HEK293 (cell line): ENCODE data around the gene ATP1A3.

Source experiments
- CTCF ChIA-PET: fragments of 350-600 bp; formaldehyde crosslinking; extraction: SDS; loops from one replicate; lab custom pipeline; 2021; ENCODE audit warnings: antibody characterized with exemption; lab: Yijun Ruan, JAX
- POLR2A ChIA-PET: fragments of 300-600 bp; formaldehyde crosslinking; extraction: SDS; loops from one replicate; lab custom pipeline; 2020; ENCODE audit warnings: antibody characterized with exemption, inconsistent platforms; lab: Yijun Ruan, JAX
- H3K27ac ChIP-seq: fragments of 200-500 bp; sonication (Bioruptor generic); 2 replicates; pipeline ENCODE4 v1.5.1; 2014; ENCODE audit warnings: low read depth, low read length, control low read depth, inconsistent platforms; ENCODE audit errors: extremely low read depth
- H3K36me3 ChIP-seq, 2 experiments: fragments of 200-500 bp in 1 of 2; sonication (Bioruptor generic) in 1 of 2; 1 replicate in 1 of 2; 2 replicates in 1 of 2; pipeline ENCODE4 v1.5.1; 2014 to 2017; ENCODE audit warnings: inconsistent platforms in 2 of 2, low read length in 2 of 2; ENCODE audit not compliant: control insufficient read depth in 2 of 2, insufficient read depth in 1 of 2
- H3K4me1 ChIP-seq: fragments of 200-500 bp; sonication (Bioruptor generic); 2 replicates; pipeline ENCODE4 v1.5.1; 2014; ENCODE audit warnings: mild to moderate bottlenecking, low read length, inconsistent platforms; ENCODE audit not compliant: control insufficient read depth, insufficient read depth
- H3K4me3 ChIP-seq: 2 replicates; pipeline ENCODE4 v1.5.1; 2011; ENCODE audit warnings: low read depth, mild to moderate bottlenecking, control low read depth, low read length, moderate library complexity
- H3K9me3 ChIP-seq: fragments of 200-500 bp; sonication (Bioruptor generic); 2 replicates; pipeline ENCODE4 v1.5.1; 2014; ENCODE audit warnings: low read depth, low read length, inconsistent platforms; ENCODE audit not compliant: control insufficient read depth, insufficient read depth
- BCL11A ChIP-seq: fragments of 450-650 bp; formaldehyde crosslinking; IDR thresholded peaks from 2 replicates; pipeline ENCODE4 v1.5.1; 2016; ENCODE audit warnings: low read depth, missing biosample characterization, missing genetic modification characterization
- BCL6B ChIP-seq: fragments of 450-650 bp; formaldehyde crosslinking; IDR thresholded peaks from 2 replicates; pipeline ENCODE4 v1.5.1; 2017; ENCODE audit warnings: missing biosample characterization, missing genetic modification characterization
- EGR2 ChIP-seq: fragments of 450-650 bp; formaldehyde crosslinking; IDR thresholded peaks from 2 replicates; pipeline ENCODE4 v1.5.1; 2016; ENCODE audit warnings: low read depth, missing biosample characterization, missing genetic modification characterization
- PRDM4 ChIP-seq: fragments of 450-650 bp; formaldehyde crosslinking; IDR thresholded peaks from 2 replicates; pipeline ENCODE4 v1.5.1; 2017; ENCODE audit warnings: missing biosample characterization, missing genetic modification characterization
- REPIN1 ChIP-seq: fragments of 450-650 bp; formaldehyde crosslinking; IDR thresholded peaks from 2 replicates; pipeline ENCODE4 v1.5.1; 2017; ENCODE audit warnings: missing biosample characterization, missing genetic modification characterization, low read depth
- SETDB1 ChIP-seq: IDR thresholded peaks from one replicate; pipeline ENCODE4 v1.6.1; 2017; ENCODE audit warnings: mild to moderate bottlenecking, low read length, moderate library complexity, mixed read lengths; ENCODE audit not compliant: insufficient read length
- ZBTB1 ChIP-seq: fragments of 450-650 bp; formaldehyde crosslinking; IDR thresholded peaks from 2 replicates; pipeline ENCODE4 v1.5.1; 2016; ENCODE audit warnings: missing biosample characterization, missing genetic modification characterization
- ZBTB17 ChIP-seq: fragments of 450-650 bp; formaldehyde crosslinking; IDR thresholded peaks from 2 replicates; pipeline ENCODE4 v1.5.1; 2016; ENCODE audit warnings: missing biosample characterization, missing genetic modification characterization
- ZBTB7A ChIP-seq: fragments of 450-650 bp; formaldehyde crosslinking; IDR thresholded peaks from 2 replicates; pipeline ENCODE4 v1.5.1; 2016; ENCODE audit warnings: low read depth, missing biosample characterization, missing genetic modification characterization
- ZNF10 ChIP-seq: fragments of 450-650 bp; formaldehyde crosslinking; IDR thresholded peaks from 2 replicates; pipeline ENCODE4 v1.5.1; 2017; ENCODE audit warnings: missing biosample characterization, missing genetic modification characterization
- ZNF148 ChIP-seq: fragments of 450-650 bp; formaldehyde crosslinking; IDR thresholded peaks from 2 replicates; pipeline ENCODE4 v1.5.0; 2017; ENCODE audit warnings: missing biosample characterization, missing genetic modification characterization, borderline replicate concordance
- ZNF169 ChIP-seq: fragments of 450-650 bp; formaldehyde crosslinking; IDR thresholded peaks from 2 replicates; pipeline ENCODE4 v1.5.1; 2016; ENCODE audit warnings: missing biosample characterization, missing genetic modification characterization
- ZNF174 ChIP-seq: fragments of 450-650 bp; formaldehyde crosslinking; IDR thresholded peaks from 2 replicates; pipeline ENCODE4 v1.5.0; 2017; ENCODE audit warnings: missing biosample characterization, mild to moderate bottlenecking, missing genetic modification characterization
- ZNF19 ChIP-seq: fragments of 450-650 bp; formaldehyde crosslinking; IDR thresholded peaks from 2 replicates; pipeline ENCODE4; 2016; ENCODE audit warnings: missing biosample characterization, missing genetic modification characterization, low read depth
- ZNF2 ChIP-seq: fragments of 450-650 bp; formaldehyde crosslinking; IDR thresholded peaks from 2 replicates; pipeline ENCODE4 v1.5.1; 2016; ENCODE audit warnings: missing biosample characterization, missing genetic modification characterization
- ZNF214 ChIP-seq: fragments of 450-650 bp; formaldehyde crosslinking; IDR thresholded peaks from 2 replicates; pipeline ENCODE4 v1.5.1; 2017; ENCODE audit warnings: missing biosample characterization, mild to moderate bottlenecking, missing genetic modification characterization, borderline replicate concordance
- ZNF23 ChIP-seq: fragments of 450-650 bp; formaldehyde crosslinking; IDR thresholded peaks from 2 replicates; pipeline ENCODE4 v1.5.1; 2016; ENCODE audit warnings: missing biosample characterization, missing genetic modification characterization, borderline replicate concordance
- ZNF266 ChIP-seq: fragments of 450-650 bp; formaldehyde crosslinking; IDR thresholded peaks from 2 replicates; pipeline ENCODE4 v1.5.1; 2016; ENCODE audit warnings: missing biosample characterization, missing genetic modification characterization, low read depth
- ZNF404 ChIP-seq: fragments of 450-650 bp; formaldehyde crosslinking; IDR thresholded peaks from 2 replicates; pipeline ENCODE4 v1.5.1; 2017; ENCODE audit warnings: missing biosample characterization, missing genetic modification characterization
- ZNF416 ChIP-seq: fragments of 450-650 bp; formaldehyde crosslinking; IDR thresholded peaks from 2 replicates; pipeline ENCODE4 v1.5.1; 2016; ENCODE audit warnings: missing biosample characterization, missing genetic modification characterization
- ZNF423 ChIP-seq: fragments of 450-650 bp; formaldehyde crosslinking; IDR thresholded peaks from 2 replicates; pipeline ENCODE4 v1.5.1; 2016; ENCODE audit warnings: missing biosample characterization, missing genetic modification characterization
- ZNF433 ChIP-seq: fragments of 450-650 bp; formaldehyde crosslinking; IDR thresholded peaks from 2 replicates; pipeline ENCODE4 v1.5.1; 2016; ENCODE audit warnings: missing biosample characterization, missing genetic modification characterization, low read depth
- ZNF548 ChIP-seq: fragments of 450-650 bp; formaldehyde crosslinking; IDR thresholded peaks from 2 replicates; pipeline ENCODE4 v1.5.1; 2016; ENCODE audit warnings: missing biosample characterization, missing genetic modification characterization
- ZNF623 ChIP-seq: fragments of 450-650 bp; formaldehyde crosslinking; IDR thresholded peaks from 2 replicates; pipeline ENCODE4 v1.5.1; 2016; ENCODE audit warnings: missing biosample characterization, missing genetic modification characterization
- ZNF626 ChIP-seq: fragments of 450-650 bp; sonication (Bioruptor Pico); formaldehyde crosslinking; IDR thresholded peaks from 2 replicates; pipeline ENCODE4 v1.5.1; 2018; ENCODE audit warnings: missing biosample characterization, missing genetic modification characterization, inconsistent platforms
- ZNF639 ChIP-seq: fragments of 450-650 bp; formaldehyde crosslinking; IDR thresholded peaks from 2 replicates; pipeline ENCODE4 v1.5.1; 2016; ENCODE audit warnings: missing biosample characterization, missing genetic modification characterization
- ZNF701 ChIP-seq: fragments of 450-650 bp; formaldehyde crosslinking; IDR thresholded peaks from 2 replicates; pipeline ENCODE4 v1.5.1; 2016; ENCODE audit warnings: missing biosample characterization, missing genetic modification characterization
- ZNF785 ChIP-seq: fragments of 450-650 bp; formaldehyde crosslinking; IDR thresholded peaks from 2 replicates; pipeline ENCODE4 v1.5.1; 2016; ENCODE audit warnings: missing biosample characterization, missing genetic modification characterization
- ZNF791 ChIP-seq: fragments of 450-650 bp; formaldehyde crosslinking; IDR thresholded peaks from 2 replicates; pipeline ENCODE4 v1.5.1; 2016; ENCODE audit warnings: missing biosample characterization, missing genetic modification characterization
- ZSCAN23 ChIP-seq: fragments of 450-650 bp; formaldehyde crosslinking; IDR thresholded peaks from 2 replicates; pipeline ENCODE4 v1.5.1; 2016; ENCODE audit warnings: missing biosample characterization, missing genetic modification characterization
- ZXDB ChIP-seq: fragments of 450-650 bp; formaldehyde crosslinking; IDR thresholded peaks from 2 replicates; pipeline ENCODE4 v1.5.1; 2016; ENCODE audit warnings: missing biosample characterization, missing genetic modification characterization

The ATP1A3 gene

GRCh38 chr19:41924151-41925145, 69.6 kb downstream of the ATP1A3 start:
- no peaks in the 10 kb centered on the region for H3K36me3 ChIP-seq
- H3K4me1 ChIP-seq, result no peaks in the 10 kb centered on the region; the same call in 1 of the 2 replicates
- ChIA-PET CTCF (interaction anchor here (0.6 to 0.7 kb wide), 3 partner anchors 10 to 308 kb away, joined by 3 to 5 read pairs (median 3); no protein-coding TSS in a partner anchor), POLR2A (interaction anchor here (1.2 kb wide), 1 partner anchor 38 kb away, joined by 3 read pairs; no protein-coding TSS in a partner anchor)
- H3K27ac ChIP-seq, result no peak overlapping the region
- H3K9me3 ChIP-seq, result no peaks in the 10 kb centered on the region
- no peak overlapping the region for H3K4me3 ChIP-seq
- TF ChIP-seq ZBTB7A (tag by site-specific recombination) (no peak), ZNF701 (tag by site-specific recombination) (no peak), PRDM4 (tag by site-specific recombination) (peak; percentile 32; the same call in 1 of the 2 replicates), EGR2 (no peak), ZNF416 (tag by site-specific recombination) (no peak), REPIN1 (tag by site-specific recombination) (no peak), ZNF148 (no peak), ZNF266 (tag by site-specific recombination) (no peak), BCL6B (tag by site-specific recombination) (no peak), SETDB1 (no peak), ZNF433 (tag by site-specific recombination) (no peak), ZNF623 (tag by site-specific recombination) (no peak), ZNF404 (no peak), ZNF785 (no peak), ZBTB1 (tag by site-specific recombination) (no peak), ZNF174 (tag by site-specific recombination) (no peak), ZNF19 (tag by site-specific recombination) (no peak), ZNF169 (tag by site-specific recombination) (0 out of 2 replicates have a peak, but pooled peaks have one; percentile 23), ZNF214 (no peak), ZNF791 (tag by site-specific recombination) (no peak), ZNF2 (tag by site-specific recombination) (no peak), ZNF639 (tag by site-specific recombination) (no peak), ZXDB (tag by site-specific recombination) (no peak; the same call in 1 of the 2 replicates), ZNF626 (no peak), ZNF10 (tag by site-specific recombination) (no peak), BCL11A (tag by site-specific recombination) (no peak), ZNF548 (no peak), ZNF23 (no peak), ZSCAN23 (tag by site-specific recombination) (no peak), ZBTB17 (tag by site-specific recombination) (no peak), ZNF423 (tag by site-specific recombination) (no peak)
